H1 (cell line): ENCODE measurements around the gene TRDMT1. TPM values are rescaled to one million over a fixed set of nuclear protein-coding genes. Genes with fewer than 3 reads are reported as not detected.

Source experiments
- CTCF ChIA-PET: fragments of 300-600 bp; sonication (Branson Sonifier 250); formaldehyde crosslinking; loops from one replicate; lab custom pipeline; 2021; ENCODE audit not compliant: partially characterized antibody; lab: Charles Lee
- POLR2A ChIA-PET: fragments of 300-600 bp; sonication (Branson Sonifier 250); formaldehyde crosslinking; loops from one replicate; lab custom pipeline; 2021; ENCODE audit warnings: inconsistent platforms; ENCODE audit not compliant: partially characterized antibody; lab: Charles Lee
- DNase-seq, 2 experiments: peaks; one replicate each; pipeline versions ENCODE4 v3.0.0 to v3.0.0-alpha.2; 2010 to 2022; ENCODE audit warnings: low spot score in 2 of 2, low read depth in 1 of 2, mixed read lengths in 1 of 2
- FAIRE-seq: peaks from 2 replicates; lab custom pipeline; 2011; peaks lifted over from hg19 to GRCh38; lab: Jason Lieb, UNC
- H2AFZ ChIP-seq: 2 replicates; pipeline ENCODE4 v1.8.1; 2012; ENCODE audit warnings: low read length, inconsistent platforms
- H2AK5ac ChIP-seq: 2 replicates; pipeline ENCODE4 v1.6.1; 2013; ENCODE audit warnings: low read depth, low read length
- H2BK120ac ChIP-seq: replicated peaks from 2 replicates; pipeline ENCODE3; 2013; ENCODE audit warnings: low read depth, low read length, inconsistent platforms
- H2BK12ac ChIP-seq: 2 replicates; pipeline ENCODE4 v1.6.1; 2013; ENCODE audit warnings: low read depth, low read length
- H2BK15ac ChIP-seq: 2 replicates; pipeline ENCODE4 v1.6.1; 2013; ENCODE audit warnings: low read length
- H2BK20ac ChIP-seq: 2 replicates; pipeline ENCODE4 v1.6.1; 2013; ENCODE audit warnings: low read length
- H2BK5ac ChIP-seq: 2 replicates; pipeline ENCODE4 v1.6.1; 2013; ENCODE audit warnings: low read depth, low read length
- H3K14ac ChIP-seq: 2 replicates; pipeline ENCODE4 v1.6.1; 2013; ENCODE audit warnings: inconsistent platforms; ENCODE audit not compliant: insufficient read length
- H3K18ac ChIP-seq: 2 replicates; pipeline ENCODE4 v1.6.1; 2013; ENCODE audit warnings: low read length; ENCODE audit errors: extremely low read depth
- H3K23ac ChIP-seq: 2 replicates; pipeline ENCODE4 v1.6.1; 2013; ENCODE audit warnings: inconsistent platforms; ENCODE audit not compliant: insufficient read length
- H3K23me2 ChIP-seq: 2 replicates; pipeline ENCODE4 v1.6.1; 2013; ENCODE audit warnings: low read depth, low read length
- H3K27ac ChIP-seq: 2 replicates; pipeline ENCODE4 v1.6.1; 2011; ENCODE audit warnings: low read depth, low read length, inconsistent platforms
- H3K27me3 ChIP-seq, 4 experiments: replicated peaks in 1 of 4; 1 replicate in 1 of 4; 2 replicates in 3 of 4; pipeline versions ENCODE4 v1.6.1 to v1.8.1; 2011 to 2013; ENCODE audit warnings: low read length in 3 of 4, mild to moderate bottlenecking in 3 of 4, inconsistent platforms in 2 of 4, mixed read lengths in 2 of 4, moderate library complexity in 1 of 4; ENCODE audit not compliant: control insufficient read depth in 3 of 4, insufficient read depth in 3 of 4; ENCODE audit errors: extremely low read depth in 1 of 4
- H3K36me3 ChIP-seq, 4 experiments: 2 replicates each; pipeline versions ENCODE4 v1.6.1 to v1.8.1; 2011 to 2013; ENCODE audit warnings: mild to moderate bottlenecking in 4 of 4, low read length in 3 of 4, moderate library complexity in 2 of 4, control low read depth in 1 of 4, inconsistent platforms in 1 of 4; ENCODE audit not compliant: insufficient read depth in 4 of 4, control insufficient read depth in 2 of 4
- H3K4ac ChIP-seq: replicated peaks from 2 replicates; pipeline ENCODE3; 2013; ENCODE audit warnings: low read length, low read depth, mixed read lengths, inconsistent platforms; ENCODE audit not compliant: insufficient read length
- H3K4me1 ChIP-seq, 4 experiments: replicated peaks in 1 of 4; 1 replicate in 1 of 4; 2 replicates in 3 of 4; pipeline versions ENCODE4 v1.6.1 to v1.8.1; 2011 to 2013; ENCODE audit warnings: low read length in 3 of 4, inconsistent platforms in 2 of 4, mixed read lengths in 1 of 4; ENCODE audit not compliant: insufficient read depth in 4 of 4, control insufficient read depth in 3 of 4
- H3K4me2 ChIP-seq, 2 experiments: 2 replicates each; pipeline versions ENCODE4 v1.6.1 to v1.8.1; 2011 to 2013; ENCODE audit warnings: low read depth in 2 of 2, low read length in 2 of 2, control low read depth in 1 of 2, inconsistent platforms in 1 of 2, mild to moderate bottlenecking in 1 of 2; ENCODE audit not compliant: insufficient read depth in 1 of 2
- H3K4me3 ChIP-seq, 4 experiments: fragments of 200-600, 300-600 bp in 1 of 4; sonication (generic), shearing (Covaris generic), sonication (Bioruptor Twin) in 1 of 4; 2 replicates each; pipeline versions ENCODE4 v1.5.1 to v1.8.1; 2011 to 2016; ENCODE audit warnings: low read length in 4 of 4, low read depth in 3 of 4, control low read depth in 2 of 4, inconsistent platforms in 2 of 4, mild to moderate bottlenecking in 2 of 4, mixed read lengths in 1 of 4, moderate library complexity in 1 of 4; ENCODE audit not compliant: insufficient read depth in 2 of 4; ENCODE audit errors: extremely low read depth in 1 of 4
- H3K56ac ChIP-seq: replicated peaks from 2 replicates; pipeline ENCODE3; 2013; ENCODE audit warnings: low read depth, mild to moderate bottlenecking, mixed read lengths, low read length, inconsistent platforms; ENCODE audit not compliant: insufficient read length
- H3K79me1 ChIP-seq: 2 replicates; pipeline ENCODE4 v1.6.1; 2013; ENCODE audit warnings: low read depth, low read length, control low read depth
- H3K79me2 ChIP-seq, 2 experiments: 2 replicates each; pipeline versions ENCODE4 v1.6.1 to v1.8.1; 2012 to 2013; ENCODE audit warnings: low read length in 2 of 2, mild to moderate bottlenecking in 2 of 2, inconsistent platforms in 1 of 2; ENCODE audit not compliant: insufficient read depth in 2 of 2, control insufficient read depth in 1 of 2
- H3K9ac ChIP-seq, 4 experiments: replicated peaks in 1 of 4; 1 replicate in 1 of 4; 2 replicates in 3 of 4; pipeline versions ENCODE4 v1.6.1 to v1.8.1; 2011 to 2013; ENCODE audit warnings: low read depth in 3 of 4, low read length in 3 of 4, control low read depth in 2 of 4, mild to moderate bottlenecking in 2 of 4, moderate library complexity in 2 of 4, inconsistent platforms in 1 of 4; ENCODE audit errors: extremely low read depth in 1 of 4
- H3K9me3 ChIP-seq, 2 experiments: 2 replicates each; pipeline versions ENCODE4 v1.6.1 to v1.8.1; 2012 to 2013; ENCODE audit warnings: mild to moderate bottlenecking in 2 of 2, moderate library complexity in 2 of 2, control low read depth in 1 of 2, inconsistent platforms in 1 of 2, low read depth in 1 of 2, low read length in 1 of 2, mixed read lengths in 1 of 2; ENCODE audit not compliant: insufficient read depth in 2 of 2
- H4K20me1 ChIP-seq, 2 experiments: replicated peaks in 1 of 2; 2 replicates each; pipeline versions ENCODE3 to v1.8.1; 2011 to 2013; ENCODE audit warnings: inconsistent platforms in 2 of 2, low read length in 2 of 2, mild to moderate bottlenecking in 1 of 2; ENCODE audit not compliant: insufficient read depth in 2 of 2, control insufficient read depth in 1 of 2
- H4K5ac ChIP-seq: 2 replicates; pipeline ENCODE4 v1.6.1; 2013; ENCODE audit warnings: low read length, low read depth, mixed read lengths, inconsistent platforms; ENCODE audit not compliant: insufficient read length
- H4K8ac ChIP-seq: 2 replicates; pipeline ENCODE4 v1.8.0; 2013; ENCODE audit warnings: mild to moderate bottlenecking, moderate library complexity, low read length, inconsistent platforms; ENCODE audit not compliant: insufficient read depth; ENCODE audit errors: extremely low read depth
- H4K91ac ChIP-seq: replicated peaks from 2 replicates; pipeline ENCODE3; 2013; ENCODE audit warnings: low read length, mixed read lengths, inconsistent platforms; ENCODE audit not compliant: insufficient read length
- CHD1 ChIP-seq: IDR thresholded peaks from 2 replicates; pipeline ENCODE4 v1.6.1; 2012; ENCODE audit warnings: low read depth, low read length, improper control_type of control experiment
- CHD2 ChIP-seq: IDR thresholded peaks from 2 replicates; pipeline ENCODE4 v1.6.1; 2012; ENCODE audit warnings: low read length, improper control_type of control experiment
- EGR1 ChIP-seq: IDR thresholded peaks from 2 replicates; pipeline ENCODE4 v1.6.1; 2011; ENCODE audit warnings: low read depth, low read length, borderline replicate concordance
- MAX ChIP-seq: IDR thresholded peaks from 2 replicates; pipeline ENCODE4 v1.6.1; 2012; ENCODE audit warnings: inconsistent platforms
- NANOG ChIP-seq: IDR thresholded peaks from 2 replicates; pipeline ENCODE4 v1.6.1; 2011; ENCODE audit warnings: low read length, low read depth, mild to moderate bottlenecking, inconsistent platforms; ENCODE audit not compliant: insufficient read depth, poor library complexity, severe bottlenecking
- POU5F1 ChIP-seq: IDR thresholded peaks from 2 replicates; pipeline ENCODE4 v1.6.1; 2011; ENCODE audit warnings: low read depth, mild to moderate bottlenecking, low read length, moderate library complexity
- RNF2 ChIP-seq: fragments of 200-900, 300-1000 bp; sonication (generic); IDR thresholded peaks from 2 replicates; pipeline ENCODE4 v1.7.1; 2016; ENCODE audit warnings: borderline replicate concordance, low read depth, mild to moderate bottlenecking, antibody characterized with exemption, low read length; ENCODE audit not compliant: poor library complexity, severe bottlenecking; ENCODE audit errors: missing control alignments
- SIRT6 ChIP-seq: IDR thresholded peaks from one replicate; pipeline ENCODE4 v1.7.1; 2012; ENCODE audit warnings: low read length, inconsistent platforms
- SIX5 ChIP-seq: IDR thresholded peaks from 2 replicates; pipeline ENCODE4 v1.6.1; 2011; ENCODE audit warnings: mild to moderate bottlenecking, low read depth, low read length
- SUZ12 ChIP-seq: fragments of 200-600 bp; sonication (generic); IDR thresholded peaks from 2 replicates; pipeline ENCODE4 v1.6.1; 2012; ENCODE audit warnings: mild to moderate bottlenecking, inconsistent platforms, low read length, moderate library complexity, mixed read lengths
- WGBS, 2 experiments: shearing (Covaris generic) in 1 of 2; methylation state at CpG; one replicate each; pipeline versions ENCODE4 v1.1.6 to v1.1.7; 2013 to 2015; ENCODE audit warnings: low lambda C conversion rate in 2 of 2, mixed read lengths in 2 of 2, inconsistent platforms in 1 of 2, low coverage in 1 of 2, missing lambda C conversion rate in 1 of 2; ENCODE audit not compliant: insufficient replicate concordance in 2 of 2, insufficient coverage in 1 of 2, insufficient read length in 1 of 2; ENCODE audit errors: extremely low coverage in 1 of 2, missing lambda C conversion rate in 1 of 2; 5-methylcytosine and 5-hydroxymethylcytosine counted together
- polyA plus RNA-seq, 7 experiments: library from polyadenylated mRNA; depleted of rRNA in 3 of 7; stranded (reverse) in 5 of 7; unstranded in 2 of 7; fragments of >200 nt in 5 of 7; fragments of 200-250 nt in 2 of 7; gene quantifications; 1 replicate in 5 of 7; 2 replicates in 1 of 7; 4 replicates in 1 of 7; pipeline versions ENCODE4 v1.2.1 to v1.2.3, GENCODE V29; 2011 to 2013; ENCODE audit warnings: missing spikeins in 2 of 7, mixed read lengths in 2 of 7
- total RNA-seq: library from RNA; stranded (reverse); fragmentation: NEBNext Ultra II Directional; extraction: Animal tissue kit (Norgen Biotek cat#: 25700); gene quantifications from 2 replicates; pipeline ENCODE4 v1.2.1, GENCODE V29; 2021
- TF ChIP-seq, protein P1 (sequence below): IDR thresholded peaks from 2 replicates; pipeline ENCODE4 v1.6.1; 2012; ENCODE audit warnings: low read length, inconsistent platforms

TRDMT1 gene
- total and polyA plus RNA-seq, 2 of the 8 experiments (the other 6 are each of a cell fraction or from before 2014, with no cell fraction given), result 7.4 to 21.4 TPM

DNA sequence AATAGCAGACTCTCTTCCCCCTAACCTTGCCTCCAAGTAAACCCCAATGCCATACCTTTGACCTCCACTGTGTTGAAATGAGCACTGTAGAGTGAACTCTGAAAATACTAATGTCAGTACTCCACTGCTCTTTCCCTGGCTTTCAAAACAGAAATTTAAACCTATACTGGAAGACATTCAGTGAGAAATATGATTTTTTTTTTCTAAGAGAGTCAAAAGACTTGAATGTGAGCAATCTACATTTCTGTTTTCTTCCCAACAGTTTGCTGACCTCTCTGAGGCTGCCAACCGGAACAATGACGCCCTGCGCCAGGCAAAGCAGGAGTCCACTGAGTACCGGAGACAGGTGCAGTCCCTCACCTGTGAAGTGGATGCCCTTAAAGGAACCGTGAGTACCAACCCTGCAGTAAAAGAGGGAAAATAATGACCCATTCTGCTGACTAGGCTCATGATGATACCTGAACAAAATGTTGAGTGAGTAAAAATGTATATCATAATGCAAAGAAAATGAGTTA, 33.0 kb upstream of the TRDMT1 start:
- DNase-seq, result no peak
- Histone ChIP-seq H4K5ac (no peak overlapping the region), H3K18ac (no peak overlapping the region), H3K4me2 (no peak overlapping the region), H3K56ac (no peak overlapping the region), H3K23ac (no peak overlapping the region), H3K9me3 (no peaks in the 10 kb centered on the region), H4K20me1 (peaks cover 0 to 2% of the 10 kb centered on the region in 2 experiments), H3K36me3 (peaks cover 6 to 68% (median 43%) of the 10 kb centered on the region in 4 experiments), H3K27ac (no peak overlapping the region), H3K4me3 (no peak overlapping the region), H2AK5ac (no peak overlapping the region), H3K79me1 (no peaks in the 10 kb centered on the region), H3K4me1 (peaks cover 0 to 3% (median 1%) of the 10 kb centered on the region in 4 experiments; a peak in 3 of 7 replicates), H3K4ac (no peak overlapping the region), H2AFZ (no peak overlapping the region), H3K27me3 (peaks cover 0 to 2% (median 1%) of the 10 kb centered on the region in 4 experiments; a peak in 3 of 7 replicates), H2BK120ac (no peak overlapping the region), H2BK5ac (no peak overlapping the region), H3K9ac (no peak overlapping the region), H4K91ac (no peak overlapping the region), H2BK15ac (no peak overlapping the region), H3K79me2 (peaks cover 0 to 6% of the 10 kb centered on the region in 2 experiments; a peak in 1 of 4 replicates), H3K14ac (no peak overlapping the region), H3K23me2 (peaks cover 4% of the 10 kb centered on the region; the same call in 1 of the 2 replicates), H4K8ac (no peak overlapping the region), H2BK12ac (no peak overlapping the region), H2BK20ac (no peak overlapping the region)
- 91% methylated on average over 5 of the region's 5 CpGs; no CpG with 5 or more reads in 1 of the 2 experiments for WGBS, 2 experiments
- FAIRE-seq, result no peak
- CTCF ChIA-PET, result interaction anchor here (1.1 to 1.3 kb wide), 4 partner anchors 10 to 404 kb away, joined by 3 to 4 read pairs (median 4); no protein-coding TSS in a partner anchor
- POLR2A ChIA-PET, result no interaction called here
- no peak for TF ChIP-seq CHD1
- no peak for TF ChIP-seq POU5F1
- TF ChIP-seq, protein P1, sequence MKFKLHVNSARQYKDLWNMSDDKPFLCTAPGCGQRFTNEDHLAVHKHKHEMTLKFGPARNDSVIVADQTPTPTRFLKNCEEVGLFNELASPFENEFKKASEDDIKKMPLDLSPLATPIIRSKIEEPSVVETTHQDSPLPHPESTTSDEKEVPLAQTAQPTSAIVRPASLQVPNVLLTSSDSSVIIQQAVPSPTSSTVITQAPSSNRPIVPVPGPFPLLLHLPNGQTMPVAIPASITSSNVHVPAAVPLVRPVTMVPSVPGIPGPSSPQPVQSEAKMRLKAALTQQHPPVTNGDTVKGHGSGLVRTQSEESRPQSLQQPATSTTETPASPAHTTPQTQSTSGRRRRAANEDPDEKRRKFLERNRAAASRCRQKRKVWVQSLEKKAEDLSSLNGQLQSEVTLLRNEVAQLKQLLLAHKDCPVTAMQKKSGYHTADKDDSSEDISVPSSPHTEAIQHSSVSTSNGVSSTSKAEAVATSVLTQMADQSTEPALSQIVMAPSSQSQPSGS, result no peak
- no peak for TF ChIP-seq EGR1
- no peak for TF ChIP-seq NANOG
- no peak for TF ChIP-seq SIRT6
- no peak for TF ChIP-seq CHD2
- no peak for TF ChIP-seq SIX5
- no peak for TF ChIP-seq RNF2
- TF ChIP-seq MAX, result no peak
- no peak for TF ChIP-seq SUZ12
